ENCODE data around the gene ZC3H12C. TPM values are rescaled to one million over a fixed set of nuclear protein-coding genes. Genes with fewer than 3 reads are reported as not detected.

Gene ZC3H12C
- total RNA-seq, 2 experiments from 2014 or later, result 0.05 to 0.17 TPM

GRCh38 chr11:110056956-110057355, 36.2 kb upstream of the ZC3H12C start:
- DNase-seq (no peak), ATAC-seq (ENCODE audit: poor library complexity) (no peak)
- peaks cover 8% of the 10 kb centered on the region for H3K9me3 Mint-ChIP-seq
- TF ChIP-seq, protein P1, sequence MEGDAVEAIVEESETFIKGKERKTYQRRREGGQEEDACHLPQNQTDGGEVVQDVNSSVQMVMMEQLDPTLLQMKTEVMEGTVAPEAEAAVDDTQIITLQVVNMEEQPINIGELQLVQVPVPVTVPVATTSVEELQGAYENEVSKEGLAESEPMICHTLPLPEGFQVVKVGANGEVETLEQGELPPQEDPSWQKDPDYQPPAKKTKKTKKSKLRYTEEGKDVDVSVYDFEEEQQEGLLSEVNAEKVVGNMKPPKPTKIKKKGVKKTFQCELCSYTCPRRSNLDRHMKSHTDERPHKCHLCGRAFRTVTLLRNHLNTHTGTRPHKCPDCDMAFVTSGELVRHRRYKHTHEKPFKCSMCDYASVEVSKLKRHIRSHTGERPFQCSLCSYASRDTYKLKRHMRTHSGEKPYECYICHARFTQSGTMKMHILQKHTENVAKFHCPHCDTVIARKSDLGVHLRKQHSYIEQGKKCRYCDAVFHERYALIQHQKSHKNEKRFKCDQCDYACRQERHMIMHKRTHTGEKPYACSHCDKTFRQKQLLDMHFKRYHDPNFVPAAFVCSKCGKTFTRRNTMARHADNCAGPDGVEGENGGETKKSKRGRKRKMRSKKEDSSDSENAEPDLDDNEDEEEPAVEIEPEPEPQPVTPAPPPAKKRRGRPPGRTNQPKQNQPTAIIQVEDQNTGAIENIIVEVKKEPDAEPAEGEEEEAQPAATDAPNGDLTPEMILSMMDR (IDR thresholded peaks at IDR 0.05), result no peak
- ChIA-PET POLR2A (no interaction called here), CTCF (no interaction called here)
- intact Hi-C loops (cut with DNase I, micrococcal nuclease), result no loop called here
- no peak overlapping the region for H3K4me3 Mint-ChIP-seq
- no peaks in the 10 kb centered on the region for H3K36me3 Mint-ChIP-seq (ENCODE audit: low read depth)
- H3K4me1 ChIP-seq (ENCODE audit: insufficient read depth, low read length), result no peaks in the 10 kb centered on the region
- no peaks in the 10 kb centered on the region for H3K4me1 Mint-ChIP-seq (ENCODE audit: low read depth)
- H3K36me3 ChIP-seq (ENCODE audit: insufficient read depth, low read length), result no peaks in the 10 kb centered on the region
- no peak overlapping the region for H3K4me3 ChIP-seq (ENCODE audit: low read length)
- H3K9me3 ChIP-seq (ENCODE audit: control insufficient read depth in 1 of 2, insufficient read depth in 1 of 2, low read length in 2 of 2), result peaks cover 3 to 14% of the 10 kb centered on the region in 2 experiments
- no peak overlapping the region for H3K27ac ChIP-seq (ENCODE audit: low read depth in 1 of 2, low read length in 2 of 2)
- H3K27me3 ChIP-seq (ENCODE audit: control insufficient read depth in 1 of 2, insufficient read depth in 2 of 2, low read length in 2 of 2), result no peaks in the 10 kb centered on the region
- no peak overlapping the region for H3K27ac Mint-ChIP-seq
- peaks cover 4% of the 10 kb centered on the region for H3K27me3 Mint-ChIP-seq

- no peaks in the 10 kb centered on the region for H3K9me3 Mint-ChIP-seq
These were observed 33.3 kb upstream of the ZC3H12C start for GRCh38 chr11:110059706-110060463.

DNA sequence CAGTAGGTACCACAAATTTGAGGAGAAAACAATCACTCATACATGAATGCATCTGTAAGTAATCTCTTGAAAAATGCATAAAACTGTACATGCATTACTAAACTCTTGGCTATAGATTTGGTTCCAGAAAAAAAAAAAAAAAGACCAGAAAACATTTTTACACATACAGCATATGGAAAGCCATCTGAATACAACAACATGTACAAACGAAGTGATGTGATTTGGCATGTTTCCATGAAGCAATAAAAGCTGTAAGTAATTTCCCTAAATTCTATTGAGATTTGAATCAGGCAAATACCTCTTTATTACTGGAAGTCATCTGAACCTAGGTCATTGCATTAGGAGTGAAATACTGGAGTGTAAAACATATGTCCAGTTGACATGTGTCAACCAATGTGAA, 31.9 kb upstream of the ZC3H12C start:
- no peaks in the 10 kb centered on the region for H3K36me3 ChIP-seq (ENCODE audit: insufficient read depth, low read length)
- Mint-ChIP-seq H3K4me3 (no peak overlapping the region), H3K4me1 (ENCODE audit: low read depth) (no peaks in the 10 kb centered on the region), H3K27me3 (peaks cover 4% of the 10 kb centered on the region), H3K9me3 (no peaks in the 10 kb centered on the region), H3K27ac (no peak overlapping the region), H3K36me3 (ENCODE audit: low read depth) (no peaks in the 10 kb centered on the region)
- CTCF ChIA-PET, result no interaction called here
- no peaks in the 10 kb centered on the region for H3K4me1 ChIP-seq (ENCODE audit: insufficient read depth, low read length)
- ATAC-seq (ENCODE audit: poor library complexity) (no peak), DNase-seq (no peak)
- TF ChIP-seq, protein P1 (IDR thresholded peaks at IDR 0.05), result no peak
- POLR2A ChIA-PET, result no interaction called here
- intact Hi-C loops (cut with DNase I, micrococcal nuclease), result no loop called here
- H3K27me3 ChIP-seq (ENCODE audit: control insufficient read depth in 1 of 2, insufficient read depth in 2 of 2, low read length in 2 of 2), result no peaks in the 10 kb centered on the region
- no peak overlapping the region for H3K27ac ChIP-seq (ENCODE audit: low read depth in 1 of 2, low read length in 2 of 2)
- H3K4me3 ChIP-seq (ENCODE audit: low read length), result no peak overlapping the region
- no peaks in the 10 kb centered on the region for H3K9me3 ChIP-seq (ENCODE audit: control insufficient read depth in 1 of 2, insufficient read depth in 1 of 2, low read length in 2 of 2)

More at GRCh38 chr11:110059706-110060463, 33.3 kb upstream of the ZC3H12C start:
- H3K27ac ChIP-seq (ENCODE audit: low read depth in 1 of 2, low read length in 2 of 2), result no peak overlapping the region
- TF ChIP-seq, protein P1 (IDR thresholded peaks at IDR 0.05), result no peak
- intact Hi-C loops (cut with DNase I, micrococcal nuclease), result no loop called here
- CTCF ChIA-PET, result no interaction called here
- Mint-ChIP-seq H3K4me1 (ENCODE audit: low read depth) (no peaks in the 10 kb centered on the region), H3K27me3 (peaks cover 4% of the 10 kb centered on the region), H3K27ac (no peak overlapping the region), H3K36me3 (ENCODE audit: low read depth) (no peaks in the 10 kb centered on the region), H3K4me3 (no peak overlapping the region)
- no peak for ATAC-seq (ENCODE audit: poor library complexity)
- no peaks in the 10 kb centered on the region for H3K4me1 ChIP-seq (ENCODE audit: insufficient read depth, low read length)
- H3K27me3 ChIP-seq (ENCODE audit: control insufficient read depth in 1 of 2, insufficient read depth in 2 of 2, low read length in 2 of 2), result no peaks in the 10 kb centered on the region
- no peak overlapping the region for H3K4me3 ChIP-seq (ENCODE audit: low read length)
- POLR2A ChIA-PET, result no interaction called here
- no peaks in the 10 kb centered on the region for H3K9me3 ChIP-seq (ENCODE audit: control insufficient read depth in 1 of 2, insufficient read depth in 1 of 2, low read length in 2 of 2)
- DNase-seq, result no peak
- H3K36me3 ChIP-seq (ENCODE audit: insufficient read depth, low read length), result no peaks in the 10 kb centered on the region
